ENCODE results near the gene PRDM12. TPM values are rescaled to one million over a fixed set of nuclear protein-coding genes. Genes with fewer than 3 reads are reported as not detected.

Gene PRDM12
- total and polyA plus RNA-seq, 2 of the 8 experiments (the other 6 are each of a cell fraction or from before 2014, with no cell fraction given) = 0.14 to 0.22 TPM

Small RNA genes within 50 kb of the gene (microRNA-seq; reads per million reads assigned to microRNA genes)
- 0 reads per million in 2 experiments for gene MIR6856 (ENCODE audit: borderline microRNAs expressed in 2 of 2, borderline number of aligned reads in 2 of 2, borderline replicate concordance in 1 of 2)

Small RNA genes within 50 kb of the gene (small RNA-seq; reads per million reads assigned to genes)
- gene AL359092.1 (ENCODE audit: insufficient read depth) (not detected), gene MIR6856 (ENCODE audit: insufficient read depth) (not detected)

Other genes with a start within 250 kb of the PRDM12 start
- gene ASS1, start 219.6 kb upstream of the PRDM12 start, total RNA-seq (2021; fragmentation: NEBNext Ultra II Directional; extraction: Animal tissue kit (Norgen Biotek cat#: 25700)) = 108 and 116 TPM in 2 replicates
- gene ASS1, start 219.6 kb upstream of the PRDM12 start, polyA plus RNA-seq (2011; rRNA removed) = 296 and 298 TPM in 2 replicates
- 70.1 and 76.4 TPM in 2 replicates for gene FUBP3, start 85.0 kb upstream of the PRDM12 start, total RNA-seq (2021; fragmentation: NEBNext Ultra II Directional; extraction: Animal tissue kit (Norgen Biotek cat#: 25700))
- gene FUBP3, start 85.0 kb upstream of the PRDM12 start, polyA plus RNA-seq (2011; rRNA removed) = 23.7 and 31.2 TPM in 2 replicates
- gene EXOSC2, start 29.2 kb downstream of the PRDM12 start, total RNA-seq (2021; fragmentation: NEBNext Ultra II Directional; extraction: Animal tissue kit (Norgen Biotek cat#: 25700)) = 84.3 and 93.6 TPM in 2 replicates
- gene EXOSC2, start 29.2 kb downstream of the PRDM12 start, polyA plus RNA-seq (2011; rRNA removed) = 39.3 and 47.8 TPM in 2 replicates
- 104 and 110 TPM in 2 replicates for gene ABL1, start 170.7 kb downstream of the PRDM12 start, total RNA-seq (2021; fragmentation: NEBNext Ultra II Directional; extraction: Animal tissue kit (Norgen Biotek cat#: 25700))
- 35.3 and 50.0 TPM in 2 replicates for gene ABL1, start 170.7 kb downstream of the PRDM12 start, polyA plus RNA-seq (2011; rRNA removed)
- not detected in 2 replicates for gene QRFP, start 232.2 kb downstream of the PRDM12 start, total RNA-seq (2021; fragmentation: NEBNext Ultra II Directional; extraction: Animal tissue kit (Norgen Biotek cat#: 25700))
- not detected in 2 replicates for gene QRFP, start 232.2 kb downstream of the PRDM12 start, polyA plus RNA-seq (2011; rRNA removed)